Measurements from ENCODE around the gene RAB40C.
A peak's percentile ranks its signal among the peaks of the same experiment; 100 is the strongest.

The RAB40C gene

GRCh38 chr16:633336-634050, 43.6 kb downstream of the RAB40C start:
- no peak for DNase-seq

GRCh38 chr16:634051-634670, 44.3 kb downstream of the RAB40C start:
- no peak for DNase-seq

DNA sequence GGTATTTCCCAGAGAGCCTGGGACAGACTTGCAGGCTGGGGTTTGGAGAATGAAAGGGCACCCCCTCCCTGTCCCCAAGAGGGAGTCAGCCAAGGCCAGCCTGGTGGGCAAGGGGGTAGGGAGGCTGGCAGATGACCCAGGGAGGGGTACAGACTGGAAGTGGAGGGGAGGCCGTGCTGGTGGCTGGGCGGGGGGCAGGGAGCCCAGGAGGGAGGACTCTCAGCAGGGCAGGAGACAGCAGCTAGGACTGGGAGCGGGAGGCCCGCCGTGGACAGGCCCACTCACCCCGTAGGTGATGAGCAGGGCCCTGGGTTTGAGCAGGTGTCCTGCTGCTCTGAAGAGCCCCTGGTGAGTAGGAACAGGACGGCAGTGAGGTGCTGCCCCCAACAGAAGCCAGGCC, 45.1 kb downstream of the RAB40C start:
- DNase-seq, result no peak

DNA sequence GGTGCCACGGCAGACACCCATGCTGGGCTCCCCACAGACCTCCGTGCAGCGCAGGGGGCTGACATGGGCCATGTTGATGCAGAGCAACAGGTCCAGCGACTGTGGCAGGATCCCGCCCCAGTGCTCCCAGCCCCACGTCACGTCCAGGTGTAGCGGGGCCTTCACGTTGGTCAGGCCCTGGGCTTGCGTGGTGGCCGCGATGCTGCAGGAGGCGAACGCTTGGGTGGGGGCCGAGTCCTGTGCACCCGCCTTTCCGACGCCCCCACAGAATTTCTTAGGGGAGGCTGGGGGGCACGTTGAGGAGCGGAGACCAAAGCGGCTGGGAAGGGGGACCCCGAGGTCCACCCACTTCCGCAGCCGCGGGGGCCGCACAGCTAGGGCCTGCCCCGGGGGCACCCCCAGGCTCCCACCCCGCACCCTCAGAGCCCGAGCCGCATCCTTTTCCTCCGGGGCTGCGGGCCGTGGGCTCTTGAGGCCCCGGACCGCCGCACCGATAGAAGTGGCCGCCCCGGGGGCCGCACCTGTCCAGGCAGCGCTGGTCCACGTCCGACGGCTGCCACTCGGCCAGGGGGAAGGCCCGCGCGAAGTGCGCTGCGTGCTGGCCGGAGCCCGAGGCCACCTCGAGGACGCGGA, 45.8 kb downstream of the RAB40C start:
- no peak for DNase-seq

- peak; percentile 70 for DNase-seq
Observed at GRCh38 chr16:636206-637080, 46.6 kb downstream of the RAB40C start, which contains the start of gene METTL26. METTL26 (minus strand) TSS chr16:636305; CDS start chr16:636290, 15 bp downstream.

GRCh38 chr16:637081-638018, 47.5 kb downstream of the RAB40C start:
- DNase-seq, result no peak

DNA sequence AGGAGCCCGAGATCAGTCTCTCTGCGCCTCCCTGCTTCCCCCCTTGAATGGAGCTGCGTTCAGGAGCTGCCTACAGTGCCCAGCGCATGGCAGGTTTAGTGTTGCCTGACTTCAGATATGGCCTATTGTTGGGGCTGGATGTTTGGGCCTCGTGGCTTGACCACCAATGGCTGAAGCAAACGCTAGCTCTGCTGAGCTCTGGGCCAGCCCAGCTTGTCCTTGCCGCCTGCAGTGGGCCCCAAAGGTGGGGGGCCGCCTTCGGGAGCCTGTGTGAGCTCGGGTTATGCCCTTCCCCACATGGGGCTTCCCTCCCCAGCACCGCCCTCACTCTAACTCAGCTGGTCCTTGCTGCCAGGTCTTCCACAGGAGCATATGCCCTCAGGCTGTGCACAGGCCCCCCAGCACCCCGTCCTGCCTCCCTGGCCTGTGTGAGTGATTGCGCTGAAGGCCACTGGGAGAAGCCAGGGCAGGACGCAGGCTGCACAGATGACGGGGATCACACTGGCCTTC, 48.2 kb downstream of the RAB40C start:
- no peak for DNase-seq

- DNase-seq, result no peak
Observed at GRCh38 chr16:638836-639235, 49.0 kb downstream of the RAB40C start.

GRCh38 chr16:640614-641013, 50.7 kb downstream of the RAB40C start:
- DNase-seq, result no peak

DNA sequence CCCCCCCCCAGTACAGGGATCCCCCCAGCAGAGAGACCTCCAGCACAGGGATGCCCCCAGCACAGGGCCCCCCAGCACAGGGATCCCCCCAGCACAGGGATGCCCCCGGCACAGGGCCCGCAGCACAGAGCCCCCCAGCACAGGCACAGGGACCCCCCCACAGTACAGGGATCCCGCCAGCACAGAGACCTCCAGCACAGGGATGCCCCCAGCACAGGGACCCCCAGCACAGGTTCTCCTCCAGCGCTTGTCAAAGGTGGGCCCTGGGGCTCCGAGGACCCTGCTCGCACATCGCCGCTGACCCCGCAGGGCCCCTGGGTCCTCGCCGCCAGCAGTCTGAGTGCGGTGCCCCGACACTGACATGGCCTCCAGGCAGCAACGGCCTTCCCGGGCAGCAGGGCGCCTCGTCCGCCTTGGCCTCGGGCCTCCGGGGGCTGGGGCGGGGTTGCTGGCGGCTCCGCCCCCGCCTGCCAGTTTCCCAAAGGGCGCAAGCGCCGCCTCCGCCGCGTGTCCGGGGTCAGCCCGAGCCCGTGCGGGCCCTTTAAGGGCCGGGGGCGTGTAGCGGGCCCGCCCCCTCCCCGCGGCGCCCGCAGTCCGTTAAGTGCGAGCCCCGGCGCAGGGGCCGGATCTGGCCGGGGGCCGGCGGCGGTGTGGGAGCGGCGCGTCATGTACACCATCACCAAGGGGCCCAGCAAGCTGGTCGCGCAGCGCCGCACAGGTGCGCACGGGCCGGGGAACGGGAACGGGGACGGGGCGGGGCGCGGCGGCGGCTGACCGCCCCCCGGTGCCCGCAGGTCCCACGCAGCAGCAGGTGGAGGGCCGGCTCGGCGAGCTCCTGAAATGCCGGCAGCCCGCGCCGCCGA, 51.7 kb downstream of the RAB40C start, which contains the start of gene MCRIP2:
MCRIP2 (plus strand) TSS at position 503 of the 863 bp plus-strand sequence; CDS start at position 667, 164 bp downstream.
- no peak for DNase-seq

DNA sequence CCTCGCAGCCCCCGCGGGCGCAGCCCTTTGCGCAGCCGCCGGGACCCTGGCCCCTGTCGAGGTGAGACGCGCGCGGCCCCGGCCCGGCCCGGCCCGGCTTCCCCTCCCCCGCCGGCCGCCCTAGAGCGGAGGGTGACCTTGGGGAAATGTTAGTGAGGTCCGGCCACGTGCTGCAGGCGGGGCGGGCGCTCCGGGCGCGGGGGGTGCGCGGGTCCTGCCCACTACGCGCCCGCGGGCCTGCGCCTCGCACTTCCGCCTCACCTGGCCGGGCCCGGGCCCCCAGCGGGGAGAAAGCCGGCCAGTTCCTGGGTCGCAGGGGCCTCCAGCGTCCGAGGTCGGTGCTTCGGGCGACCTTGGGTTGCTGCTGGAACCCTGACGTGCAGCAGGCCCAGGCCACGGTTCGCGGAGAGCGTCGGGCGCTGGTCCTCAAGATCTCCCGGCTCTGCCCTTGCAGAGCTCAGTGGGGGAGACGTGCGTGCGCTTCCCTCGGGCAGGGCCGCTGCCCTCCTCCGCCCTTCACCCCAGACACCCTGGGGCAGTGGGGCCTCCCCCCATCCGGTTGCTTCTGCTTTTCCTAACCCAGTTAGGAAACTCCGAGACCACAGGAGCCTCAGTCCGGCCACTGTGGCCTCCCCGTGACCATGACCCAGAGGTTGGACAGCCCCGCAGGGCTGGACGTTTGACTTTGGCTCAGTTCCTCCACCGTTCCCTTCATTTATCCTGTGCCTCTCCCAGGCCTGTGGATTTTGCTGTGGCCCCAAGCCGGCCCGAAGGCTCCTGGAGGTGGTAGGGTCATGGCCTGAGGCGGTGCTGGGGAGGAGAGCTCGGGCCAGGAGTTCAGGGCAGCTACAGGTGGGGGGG, 52.6 kb downstream of the RAB40C start:
- no peak for DNase-seq

- no peak for DNase-seq
Observed at GRCh38 chr16:643050-643368, 53.1 kb downstream of the RAB40C start.

DNA sequence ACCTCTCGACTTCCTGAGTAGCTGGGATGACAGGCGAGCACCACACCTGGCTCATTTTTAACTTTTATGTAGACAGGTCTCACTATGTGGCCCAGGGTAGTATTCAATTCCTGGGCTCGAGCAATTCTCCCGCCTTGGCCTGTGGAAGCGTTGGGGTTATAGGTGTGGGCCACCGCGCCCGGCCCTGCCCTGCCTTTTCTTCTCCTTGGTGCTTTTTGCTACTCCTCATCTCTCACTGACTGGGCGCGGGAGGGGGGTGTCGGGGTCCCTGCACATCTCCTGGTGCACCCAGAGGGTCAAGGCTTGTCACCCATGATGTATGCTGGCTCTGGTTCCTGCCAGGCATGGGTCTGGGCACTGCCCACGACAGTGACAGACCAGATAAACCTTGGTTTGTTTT, 54.7 kb downstream of the RAB40C start:
- DNase-seq, result no peak

- DNase-seq, result no peak
Observed at GRCh38 chr16:645852-646678, 56.2 kb downstream of the RAB40C start.

DNA sequence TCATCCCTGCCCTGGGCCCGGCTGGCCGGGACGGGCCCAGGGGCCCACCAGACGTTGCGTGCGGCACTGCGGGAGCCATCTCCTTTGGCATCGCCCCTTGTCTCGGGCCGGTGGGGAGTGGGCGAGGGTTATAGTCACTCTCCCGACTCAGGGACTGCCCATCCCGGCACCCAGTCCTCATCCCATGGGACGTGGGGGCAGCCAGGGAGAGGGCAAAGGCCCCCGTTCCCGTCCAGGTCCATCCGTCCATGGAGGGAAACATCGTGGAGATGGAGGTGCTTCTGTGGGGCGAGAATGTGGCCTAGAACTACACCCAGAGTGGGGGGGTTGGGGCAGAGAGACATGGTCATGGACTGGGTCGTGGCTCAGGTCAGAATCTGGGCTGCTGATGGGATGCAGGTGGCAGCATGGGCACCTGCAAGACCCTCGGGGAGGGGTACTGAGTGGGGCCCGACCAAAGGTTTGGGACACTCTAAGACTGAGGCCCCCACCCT, 56.9 kb downstream of the RAB40C start:
- DNase-seq, result no peak

DNA sequence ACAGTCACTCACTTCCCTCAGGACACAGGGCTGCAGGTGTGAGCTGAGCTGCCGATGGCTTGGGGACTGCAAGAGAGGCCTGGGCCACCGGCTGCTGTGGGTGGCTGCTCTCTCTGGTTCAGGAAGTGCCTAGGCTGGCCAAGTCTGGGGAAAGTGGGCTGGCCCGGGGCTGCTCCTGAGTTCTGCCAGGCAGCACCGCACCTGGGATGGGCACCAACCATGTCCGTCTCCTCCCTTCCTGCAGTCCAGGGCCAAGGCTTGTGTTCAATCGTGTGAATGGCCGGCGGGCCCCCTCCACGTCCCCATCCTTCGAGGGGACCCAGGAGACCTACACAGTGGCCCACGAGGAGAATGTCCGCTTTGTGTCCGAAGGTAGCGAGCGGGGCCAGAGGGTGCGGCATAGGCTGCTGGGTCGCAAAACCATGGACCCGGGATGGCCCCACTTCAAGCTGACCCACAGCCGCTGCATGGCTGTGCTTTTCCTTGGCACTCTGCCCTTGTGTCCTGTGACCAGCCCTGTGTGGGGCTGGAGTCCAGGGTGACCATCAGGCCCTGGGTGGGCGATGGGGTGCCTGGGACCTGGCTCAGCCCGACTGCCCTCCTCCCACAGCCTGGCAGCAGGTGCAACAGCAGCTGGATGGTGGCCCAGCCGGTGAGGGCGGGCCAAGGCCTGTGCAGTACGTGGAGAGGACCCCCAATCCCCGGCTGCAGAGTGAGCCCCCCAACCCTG, 57.5 kb downstream of the RAB40C start:
- DNase-seq, result no peak

DNA sequence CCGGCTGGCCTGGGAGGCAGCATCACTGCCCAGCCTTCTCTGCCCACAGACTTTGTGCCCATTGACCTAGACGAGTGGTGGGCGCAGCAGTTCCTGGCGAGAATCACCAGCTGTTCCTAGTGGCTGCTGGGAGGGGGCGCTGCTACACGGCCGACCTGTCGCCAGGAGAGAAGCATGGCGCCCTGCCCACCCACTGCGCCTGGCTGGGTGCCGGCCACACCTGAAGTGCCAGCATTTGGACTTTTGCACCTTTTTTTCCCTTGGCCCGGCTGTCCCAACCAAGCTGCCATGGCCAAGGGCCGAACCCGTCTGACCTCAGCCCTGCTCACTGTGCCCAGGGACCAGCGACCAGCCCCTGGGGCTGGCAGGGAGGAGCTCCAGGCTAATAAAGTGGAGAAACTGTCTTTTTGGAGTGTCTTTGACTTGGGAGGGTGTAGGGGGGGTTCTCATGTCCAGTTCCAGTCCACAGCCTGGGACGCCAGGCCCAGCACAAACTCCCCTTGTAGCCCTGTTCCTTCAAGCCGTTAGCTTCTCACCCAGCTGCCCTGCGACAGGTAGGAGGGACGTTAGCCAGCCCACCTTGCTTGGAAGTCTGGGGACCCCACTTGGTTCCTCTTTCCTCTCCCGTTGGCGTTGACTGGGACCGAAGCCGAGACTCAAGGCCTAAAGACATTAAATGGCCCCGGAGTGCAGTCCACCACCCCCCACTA, 58.4 kb downstream of the RAB40C start:
- no peak for DNase-seq

Data from NCI-H2081 treated with DMSO at 0.1 percent for 48 hours (cell line).